Naive B cell (primary cell): ENCODE data around the gene LAMTOR5. TPM values are rescaled to one million over a fixed set of nuclear protein-coding genes. Genes with fewer than 3 reads are reported as not detected.

Source experiments
- ATAC-seq, 2 donors: fragments of 150-1000 bp; cut with Tn5 transposase; 2 replicates each; pipeline ENCODE4 v1.10.0; 2021; ENCODE audit warnings: low read depth in 2 of 2, mild to moderate bottlenecking in 2 of 2, moderate library complexity in 2 of 2
- DNase-seq: peaks from one replicate; pipeline ENCODE4 v3.0.0; 2022
- H3K27ac Mint-ChIP-seq, 6 donors: one replicate each; pipeline ENCODE4 v1.8.0; 2020 to 2022; ENCODE audit warnings: mild to moderate bottlenecking in 6 of 6, mixed read lengths in 6 of 6, moderate library complexity in 5 of 6, inconsistent platforms in 2 of 6
- H3K27me3 Mint-ChIP-seq, 3 donors: one replicate each; pipeline ENCODE4 v1.8.0; 2021 to 2022; ENCODE audit warnings: mixed read lengths in 3 of 3, mild to moderate bottlenecking in 1 of 3
- H3K36me3 Mint-ChIP-seq, 2 donors: one replicate each; pipeline ENCODE4 v1.8.0; 2020 to 2022; ENCODE audit warnings: mixed read lengths in 2 of 2, inconsistent platforms in 1 of 2, mild to moderate bottlenecking in 1 of 2
- H3K4me1 Mint-ChIP-seq, 3 donors: one replicate each; pipeline ENCODE4 v1.8.0; 2020 to 2022; ENCODE audit warnings: mixed read lengths in 3 of 3, inconsistent platforms in 1 of 3, mild to moderate bottlenecking in 1 of 3, moderate library complexity in 1 of 3
- H3K4me3 Mint-ChIP-seq, 8 donors: one replicate each; pipeline ENCODE4 v1.8.0; 2020 to 2022; ENCODE audit warnings: mild to moderate bottlenecking in 8 of 8, mixed read lengths in 8 of 8, moderate library complexity in 8 of 8, inconsistent platforms in 2 of 8
- H3K9me3 Mint-ChIP-seq, 7 donors: one replicate each; pipeline ENCODE4 v1.8.0; 2020 to 2022; ENCODE audit warnings: mixed read lengths in 7 of 7, mild to moderate bottlenecking in 5 of 7, inconsistent platforms in 2 of 7, moderate library complexity in 1 of 7
- polyA plus RNA-seq, 6 donors: library from polyadenylated mRNA; unstranded; fragments of 300-500 nt; fragmentation: Illumina TruSeq; gene quantifications; one replicate each; pipeline ENCODE4 v1.2.3, GENCODE V29; 2021; ENCODE audit warnings: low read depth in 6 of 6

Gene LAMTOR5
- polyA plus RNA-seq, 6 donors from 2014 or later, result 472 to 651 (median 493) TPM

GRCh38 chr1:110393691-110394492, 13.6 kb downstream of the LAMTOR5 start:
- ATAC-seq, result no peak

GRCh38 chr1:110393286-110393685, 14.2 kb downstream of the LAMTOR5 start:
- Mint-ChIP-seq H3K27ac (no peak overlapping the region), H3K27me3 (no peaks in the 10 kb centered on the region), H3K4me3 (no peak overlapping the region), H3K9me3 (peaks cover 0 to 3% (median 0%) of the 10 kb centered on the region in 7 donors), H3K36me3 (peaks cover 15% of the 10 kb centered on the region in 2 donors), H3K4me1 (peaks cover 0 to 11% (median 8%) of the 10 kb centered on the region in 3 donors)
- DNase-seq (no peak), ATAC-seq (no peak)

More at GRCh38 chr1:110393691-110394492, 13.6 kb downstream of the LAMTOR5 start:
- no peaks in the 10 kb centered on the region for H3K27me3 Mint-ChIP-seq
- no peak for DNase-seq
- peaks cover 0 to 3% (median 0%) of the 10 kb centered on the region in 7 donors for H3K9me3 Mint-ChIP-seq
- H3K36me3 Mint-ChIP-seq, result peaks cover 15 to 17% of the 10 kb centered on the region in 2 donors
- H3K4me3 Mint-ChIP-seq, result no peak overlapping the region
- peaks cover 0 to 13% (median 5%) of the 10 kb centered on the region in 3 donors for H3K4me1 Mint-ChIP-seq
- peak overlapping the region in 1 of 6 donors; percentile 9 for H3K27ac Mint-ChIP-seq

GRCh38 chr1:110390692-110391245, 16.7 kb downstream of the LAMTOR5 start, which contains the start of gene SLC16A4:
SLC16A4 (minus strand) TSS chr1:110391026; CDS start chr1:110389323, 1,703 bp downstream.
- peaks cover 12 to 33% (median 30%) of the 10 kb centered on the region in 3 donors for H3K4me1 Mint-ChIP-seq
- peak within 1 kb of the TSS in 3 of 8 donors; percentile 3 to 44 (median 11) for H3K4me3 Mint-ChIP-seq
- ATAC-seq, result no peak
- H3K36me3 Mint-ChIP-seq, result peaks cover 12 to 15% of the 10 kb centered on the region in 2 donors
- H3K27ac Mint-ChIP-seq, result peak within 1 kb of the TSS in 3 of 6 donors; percentile 5 to 52 (median 17)
- no peaks in the 10 kb centered on the region for H3K27me3 Mint-ChIP-seq
- no peak for DNase-seq
- H3K9me3 Mint-ChIP-seq, result peaks cover 0 to 3% (median 0%) of the 10 kb centered on the region in 7 donors

GRCh38 chr1:110390096-110390495, 17.4 kb downstream of the LAMTOR5 start:
- peaks cover 19 to 40% (median 37%) of the 10 kb centered on the region in 3 donors for H3K4me1 Mint-ChIP-seq
- H3K9me3 Mint-ChIP-seq, result no peaks in the 10 kb centered on the region
- peak overlapping the region in 1 of 8 donors; percentile 11 for H3K4me3 Mint-ChIP-seq
- no peaks in the 10 kb centered on the region for H3K27me3 Mint-ChIP-seq
- ATAC-seq, result no peak
- H3K36me3 Mint-ChIP-seq, result peaks cover 12 to 15% of the 10 kb centered on the region in 2 donors
- H3K27ac Mint-ChIP-seq, result no peak overlapping the region
- DNase-seq, result no peak

GRCh38 chr1:110387048-110387754, 20.3 kb downstream of the LAMTOR5 start:
- Mint-ChIP-seq H3K27me3 (no peaks in the 10 kb centered on the region), H3K4me3 (peak overlapping the region in 5 of 8 donors; percentile 7 to 84 (median 69)), H3K4me1 (peaks cover 40 to 64% (median 55%) of the 10 kb centered on the region in 3 donors), H3K9me3 (no peaks in the 10 kb centered on the region), H3K36me3 (no peaks in the 10 kb centered on the region), H3K27ac (peak overlapping the region; percentile 45 to 99 (median 90))
- DNase-seq (no peak), ATAC-seq (no peak)

- Mint-ChIP-seq H3K9me3 (no peaks in the 10 kb centered on the region), H3K4me1 (peaks cover 56 to 83% (median 73%) of the 10 kb centered on the region in 3 donors), H3K27me3 (no peaks in the 10 kb centered on the region), H3K4me3 (peak overlapping the region; percentile 69 to 92 (median 83)), H3K36me3 (no peaks in the 10 kb centered on the region), H3K27ac (peak overlapping the region; percentile 83 to 99 (median 98))
- no peak for DNase-seq
- peak; percentile 9 to 18 for ATAC-seq
Observed at GRCh38 chr1:110385369-110385768, 22.1 kb downstream of the LAMTOR5 start.

GRCh38 chr1:110384581-110385321, 22.7 kb downstream of the LAMTOR5 start:
- peak overlapping the region; percentile 83 to 99 (median 98) for H3K27ac Mint-ChIP-seq
- DNase-seq, result peak; percentile 89
- ATAC-seq, result peak; percentile 82 to 84
- H3K36me3 Mint-ChIP-seq, result no peaks in the 10 kb centered on the region
- no peaks in the 10 kb centered on the region for H3K9me3 Mint-ChIP-seq
- peak overlapping the region; percentile 69 to 92 (median 83) for H3K4me3 Mint-ChIP-seq
- peaks cover 61 to 89% (median 79%) of the 10 kb centered on the region in 3 donors for H3K4me1 Mint-ChIP-seq
- no peaks in the 10 kb centered on the region for H3K27me3 Mint-ChIP-seq

GRCh38 chr1:110383251-110383990, 24.1 kb downstream of the LAMTOR5 start:
- DNase-seq (no peak), ATAC-seq (no peak)
- H3K4me3 Mint-ChIP-seq, result peak overlapping the region; percentile 69 to 92 (median 82)
- no peaks in the 10 kb centered on the region for H3K9me3 Mint-ChIP-seq
- no peaks in the 10 kb centered on the region for H3K36me3 Mint-ChIP-seq
- no peaks in the 10 kb centered on the region for H3K27me3 Mint-ChIP-seq
- H3K27ac Mint-ChIP-seq, result peak overlapping the region; percentile 83 to 99 (median 98)
- peaks cover 71 to 93% (median 91%) of the 10 kb centered on the region in 3 donors for H3K4me1 Mint-ChIP-seq

GRCh38 chr1:110380672-110381283, 26.7 kb downstream of the LAMTOR5 start:
- Mint-ChIP-seq H3K36me3 (peaks cover 0 to 3% of the 10 kb centered on the region in 2 donors), H3K9me3 (no peaks in the 10 kb centered on the region), H3K27ac (peak overlapping the region; percentile 4 to 95 (median 88)), H3K4me3 (peak overlapping the region; percentile 32 to 79 (median 58)), H3K27me3 (no peaks in the 10 kb centered on the region), H3K4me1 (peaks cover 60 to 70% (median 69%) of the 10 kb centered on the region in 3 donors)
- ATAC-seq (peak in 1 of 2 donors; percentile 4), DNase-seq (peak; percentile 46)

GRCh38 chr1:110375490-110375889, 32.0 kb downstream of the LAMTOR5 start:
- no peak overlapping the region for H3K4me3 Mint-ChIP-seq
- no peaks in the 10 kb centered on the region for H3K27me3 Mint-ChIP-seq
- H3K36me3 Mint-ChIP-seq, result peaks cover 0 to 3% of the 10 kb centered on the region in 2 donors
- H3K4me1 Mint-ChIP-seq, result peaks cover 18 to 21% (median 19%) of the 10 kb centered on the region in 3 donors
- H3K27ac Mint-ChIP-seq, result peak overlapping the region in 2 of 6 donors; percentile 27 to 47
- no peaks in the 10 kb centered on the region for H3K9me3 Mint-ChIP-seq
- DNase-seq (no peak), ATAC-seq (no peak)

- Mint-ChIP-seq H3K4me3 (no peak overlapping the region), H3K27ac (peak overlapping the region in 2 of 6 donors; percentile 24 to 25), H3K27me3 (no peaks in the 10 kb centered on the region), H3K4me1 (peaks cover 0 to 5% (median 4%) of the 10 kb centered on the region in 3 donors), H3K9me3 (no peaks in the 10 kb centered on the region), H3K36me3 (no peaks in the 10 kb centered on the region)
- ATAC-seq (no peak), DNase-seq (no peak)
Observed at GRCh38 chr1:110370827-110371226, 36.7 kb downstream of the LAMTOR5 start.

- Mint-ChIP-seq H3K4me1 (peaks cover 3 to 6% (median 4%) of the 10 kb centered on the region in 3 donors), H3K27ac (no peak overlapping the region), H3K36me3 (peaks cover 0 to 13% of the 10 kb centered on the region in 2 donors), H3K27me3 (no peaks in the 10 kb centered on the region), H3K9me3 (no peaks in the 10 kb centered on the region), H3K4me3 (peak overlapping the region in 1 of 8 donors; percentile 43)
- DNase-seq (no peak), ATAC-seq (no peak)
Observed at GRCh38 chr1:110364221-110364620, 43.3 kb downstream of the LAMTOR5 start.
